GM21576 (cell line): ENCODE results near the gene ZNF536.
"Not testable (repeated sequence)": the region's sequence is repeated elsewhere in the genome, so short reads cannot be mapped to it uniquely, and the experiment has no call there.

Experiments used
- ATAC-seq: cut with Tn5 transposase; IDR thresholded peaks from one replicate; pipeline ENCODE4 v1.9.1; 2021; ENCODE audit warnings: mild to moderate bottlenecking, moderate library complexity; ENCODE audit not compliant: unreplicated experiment

The ZNF536 gene

DNA sequence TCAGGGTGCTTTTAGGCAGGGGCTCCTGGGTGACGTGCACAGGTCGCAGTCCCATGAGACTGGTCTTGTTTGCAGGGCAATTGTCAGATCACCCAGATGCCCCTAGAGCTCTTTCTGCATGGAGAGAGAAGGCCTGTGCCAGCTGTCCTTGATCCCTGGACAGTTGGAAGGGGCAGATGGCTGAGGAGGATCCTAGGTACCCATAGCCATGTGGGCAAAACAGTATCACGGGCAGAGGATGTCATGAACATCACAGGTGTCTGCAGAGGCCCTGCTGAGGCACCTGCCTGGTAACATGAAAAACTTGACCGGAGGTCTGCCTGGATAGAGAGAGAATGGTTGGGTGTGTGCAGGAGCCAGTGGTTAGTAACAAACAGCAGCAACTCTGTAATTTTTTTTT, 99.3 kb downstream of the ZNF536 start:
- ATAC-seq: no peak

DNA sequence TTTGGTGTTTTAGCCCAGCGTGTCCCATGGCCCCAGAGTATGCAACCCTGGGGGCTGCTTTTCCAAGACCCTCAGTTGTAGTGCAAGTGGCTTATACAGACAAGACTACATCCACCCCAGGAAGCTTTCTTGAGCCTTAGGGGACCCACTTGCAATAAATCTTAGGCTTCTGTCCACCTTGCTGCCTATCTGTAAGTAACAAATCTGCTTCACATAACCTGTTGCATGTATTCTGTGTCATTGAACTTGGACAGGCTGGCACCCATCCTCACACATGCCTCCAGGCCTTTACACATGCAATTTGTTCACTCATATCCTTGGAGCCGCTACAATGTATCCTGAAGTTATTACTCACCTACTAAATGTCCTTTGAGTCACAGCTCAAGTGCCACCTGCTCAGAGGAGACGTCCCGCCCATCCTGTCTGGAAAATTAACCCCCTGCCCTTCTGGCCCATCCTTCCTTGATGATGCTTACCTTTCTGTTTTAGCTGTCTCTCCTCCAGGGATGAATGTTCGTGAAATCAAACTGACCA, 101.2 kb downstream of the ZNF536 start:
- ATAC-seq: no peak

DNA sequence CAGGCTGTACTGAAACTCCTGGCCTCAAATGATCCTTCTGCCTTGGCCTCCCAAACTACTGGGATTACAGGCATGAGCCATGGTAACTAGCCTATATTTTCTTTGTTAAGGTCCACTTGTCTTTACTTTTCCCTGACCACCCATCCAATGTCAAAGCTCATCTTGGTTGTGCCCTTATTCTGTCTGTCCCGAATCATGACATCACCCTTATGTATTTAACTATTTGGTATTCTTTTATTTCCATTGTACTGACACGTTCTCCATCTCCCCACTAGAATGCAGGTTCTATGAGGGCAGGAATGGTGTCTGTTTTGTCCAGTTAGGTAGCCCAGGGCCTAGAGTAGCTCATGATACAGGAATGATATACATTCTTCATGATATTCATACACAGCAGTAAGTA, 104.8 kb downstream of the ZNF536 start:
- no peak for ATAC-seq

DNA sequence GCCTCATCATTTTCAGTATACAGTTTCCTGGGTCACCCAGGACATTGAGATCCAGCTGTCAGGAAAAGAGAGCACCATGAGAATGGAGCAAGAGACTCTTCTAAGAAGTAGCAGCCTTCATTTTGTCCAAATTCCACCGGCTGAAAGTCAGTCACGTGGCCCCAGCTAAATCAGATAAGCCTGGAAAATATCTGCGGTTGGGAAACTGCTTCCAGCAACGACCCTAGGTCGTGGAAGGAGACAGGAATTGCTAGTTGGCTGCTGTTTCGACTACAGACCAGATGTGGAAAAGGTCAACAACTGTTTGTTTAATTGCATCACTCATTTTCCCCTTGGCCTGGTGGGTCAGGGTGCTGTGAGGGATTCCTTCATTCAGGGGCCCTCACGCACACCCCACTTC, 107.0 kb downstream of the ZNF536 start:
- no peak for ATAC-seq

DNA sequence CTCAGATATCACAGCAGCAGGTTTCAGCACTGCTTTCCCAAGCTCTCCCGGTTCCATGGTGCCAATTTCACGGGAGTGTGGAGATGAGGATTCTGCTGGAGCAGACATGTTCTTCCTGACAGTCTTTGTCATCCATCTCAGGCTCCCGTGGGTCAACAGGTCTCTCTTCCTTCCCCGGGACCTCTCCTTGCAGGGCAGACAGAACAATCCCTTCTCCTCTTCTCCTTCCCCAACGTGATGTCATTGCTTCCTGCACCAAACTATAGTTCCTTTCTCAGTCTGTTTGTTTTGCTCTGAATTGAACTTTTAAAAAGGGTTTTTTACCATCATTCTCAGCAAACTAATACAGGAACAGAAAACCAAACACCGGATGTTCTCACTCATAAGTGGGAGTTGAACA, 107.9 kb downstream of the ZNF536 start:
- no peak for ATAC-seq

DNA sequence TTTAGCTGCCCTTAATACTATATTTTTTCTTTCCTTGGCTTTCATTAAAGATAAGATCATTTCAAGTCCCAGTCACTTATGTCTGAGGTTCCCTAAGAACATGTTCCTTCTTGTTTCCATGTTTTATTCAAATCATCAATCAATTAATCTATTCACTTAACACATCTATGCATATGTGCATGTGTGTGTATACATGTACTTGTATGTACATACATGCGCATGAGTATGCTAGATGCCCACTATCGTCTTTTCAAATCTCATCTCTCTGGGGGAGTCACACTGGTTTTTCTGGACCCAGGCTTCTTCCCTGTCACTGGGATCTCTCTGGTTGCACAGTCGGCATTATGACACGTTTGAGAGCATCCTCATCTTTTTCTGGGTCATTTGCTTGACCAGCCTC, 108.9 kb downstream of the ZNF536 start:
- ATAC-seq: no peak

DNA sequence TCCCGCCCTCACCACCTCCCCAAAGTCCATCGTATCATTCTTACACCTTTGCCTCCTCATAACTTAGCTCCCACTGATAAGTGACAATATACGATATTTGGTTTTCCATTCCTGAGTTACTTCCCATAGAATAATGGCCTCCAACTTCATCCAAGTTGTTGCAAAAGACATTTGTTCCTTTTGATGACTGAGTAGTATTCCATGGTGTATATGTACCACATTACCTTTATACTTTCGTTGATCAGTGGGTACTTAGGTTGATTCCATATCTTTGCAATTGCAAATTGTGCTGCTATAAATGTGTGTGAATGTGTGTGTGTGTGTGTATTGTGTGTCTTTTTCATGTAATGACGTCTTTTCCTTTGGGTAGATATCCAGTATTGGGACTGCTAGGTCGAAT, 109.6 kb downstream of the ZNF536 start:
- no peak for ATAC-seq

DNA sequence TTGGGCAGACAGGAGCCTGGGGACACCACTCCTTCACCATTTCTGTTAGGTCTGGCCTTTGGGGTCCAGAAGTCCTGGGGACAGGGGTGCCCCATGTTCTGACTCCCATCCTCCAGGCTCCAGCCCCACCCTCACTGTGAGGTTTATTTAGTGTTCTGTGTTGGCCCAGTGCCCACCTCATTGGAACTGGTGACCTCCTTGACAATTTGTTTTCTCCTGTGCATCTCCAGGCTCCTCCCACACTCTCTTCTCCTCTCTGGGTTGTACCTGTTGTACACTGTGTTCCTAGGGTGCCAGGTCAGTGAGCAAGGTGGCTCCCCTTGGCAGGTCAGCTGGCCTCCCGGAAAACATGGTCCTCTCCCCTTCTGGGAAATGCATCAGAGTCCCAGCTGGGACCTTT, 110.8 kb downstream of the ZNF536 start:
- no peak for ATAC-seq

DNA sequence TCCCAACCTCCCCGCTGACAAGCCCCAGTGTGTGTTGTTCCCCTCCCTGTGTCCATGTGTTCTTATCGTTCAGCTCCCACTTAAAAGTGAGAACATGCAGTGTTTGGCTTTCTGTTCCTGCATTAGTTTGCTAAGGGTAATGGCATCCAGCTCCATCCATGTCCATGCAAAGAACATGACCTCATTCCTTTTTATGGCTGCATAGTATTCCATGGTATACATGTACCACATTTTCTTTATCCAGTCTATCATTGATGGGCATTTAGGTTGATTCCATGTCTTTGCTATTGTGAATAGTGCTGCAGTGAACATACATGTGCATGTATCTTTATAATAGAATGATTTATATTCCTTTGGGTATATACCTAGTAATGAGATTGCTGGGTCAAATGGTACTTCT, 114.1 kb downstream of the ZNF536 start:
- ATAC-seq: not testable (repeated sequence)

DNA sequence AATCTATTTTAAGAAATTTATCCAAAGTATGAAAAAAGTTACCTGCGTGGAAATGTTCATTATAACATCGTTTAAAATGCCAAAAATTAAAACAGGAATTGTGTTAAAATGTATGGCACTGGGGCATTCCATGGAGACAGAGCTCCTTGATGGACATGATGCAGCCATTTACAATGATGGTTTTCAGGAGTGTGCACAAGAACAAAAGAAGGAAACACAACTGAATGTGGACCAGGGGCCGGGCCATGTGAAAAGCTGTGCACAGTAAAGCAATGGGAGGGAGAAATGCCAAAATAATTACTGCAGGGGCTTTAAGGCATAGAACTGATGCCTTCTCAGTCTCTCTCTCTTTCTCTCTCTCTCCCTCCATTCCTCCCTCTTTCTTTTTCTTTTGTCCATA, 115.0 kb downstream of the ZNF536 start:
- no peak for ATAC-seq

DNA sequence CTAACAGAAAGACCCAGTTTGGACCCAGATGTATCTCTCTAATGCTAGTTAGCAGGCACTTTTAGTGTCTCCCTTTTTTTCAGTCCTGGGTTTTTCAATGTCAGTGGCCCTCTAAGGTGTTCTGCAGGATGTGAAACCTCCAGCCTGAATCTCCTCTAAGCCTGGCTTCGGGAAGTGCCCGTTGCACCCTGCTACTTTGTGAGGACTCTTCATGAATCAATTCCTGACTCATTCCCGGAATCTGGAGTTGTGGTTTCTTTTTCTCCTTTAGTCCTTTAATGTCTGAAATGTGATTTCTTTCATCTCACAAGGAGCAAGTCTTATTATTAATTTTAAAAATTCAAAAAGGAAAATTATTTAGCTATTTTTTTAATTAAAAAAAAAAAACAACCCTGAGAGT, 116.0 kb downstream of the ZNF536 start:
- no peak for ATAC-seq

DNA sequence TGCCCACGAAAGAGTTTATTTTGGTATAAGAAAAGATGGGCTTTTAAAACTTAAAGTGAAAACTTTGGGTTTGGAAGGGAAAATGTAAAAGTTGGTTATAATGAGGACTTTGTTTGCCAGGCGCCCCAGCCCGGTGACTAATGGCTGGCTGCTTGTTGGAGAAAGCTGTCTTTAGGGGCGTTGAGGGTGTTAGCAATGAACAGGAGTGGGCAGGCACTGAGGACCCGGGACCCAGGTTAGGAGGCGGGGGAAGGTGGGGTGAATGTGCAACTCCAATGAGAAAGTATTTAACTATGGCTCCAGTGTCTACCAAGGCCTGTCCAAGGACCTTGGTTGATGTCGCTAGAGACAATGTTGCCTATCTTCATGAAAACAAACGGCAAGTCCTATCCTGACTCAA, 118.6 kb downstream of the ZNF536 start:
- no peak for ATAC-seq

DNA sequence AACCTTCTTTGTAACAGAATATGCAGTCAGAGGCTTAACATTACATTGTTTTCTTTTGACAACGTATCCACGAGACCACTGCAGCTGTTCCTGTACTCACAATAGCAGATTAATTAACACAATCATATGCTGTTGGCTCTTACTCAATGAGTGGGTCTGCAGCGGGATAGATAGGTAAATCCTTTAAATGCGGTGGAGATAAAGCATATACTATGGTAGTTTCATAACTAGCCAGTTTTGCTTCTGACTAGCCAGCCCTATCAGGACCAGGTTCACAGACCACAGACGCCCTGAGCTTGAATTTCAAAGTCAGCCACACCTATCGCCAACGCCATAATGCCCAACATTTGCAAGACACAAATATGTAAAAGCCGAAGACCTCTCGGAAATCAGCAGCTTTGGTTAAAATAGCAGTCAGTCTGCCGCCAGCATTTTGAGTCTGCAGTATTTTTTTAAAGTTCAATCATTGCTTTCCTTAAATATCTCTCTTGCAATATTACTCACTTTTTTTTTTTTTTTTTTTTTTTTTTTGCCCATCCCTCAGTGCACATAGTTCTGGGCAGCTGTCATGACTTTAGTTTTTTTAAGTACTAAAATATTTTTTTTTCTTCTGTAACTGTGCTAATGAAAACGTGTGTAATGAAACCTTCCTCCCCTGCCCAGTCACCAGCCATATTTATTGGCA, 120.5 kb downstream of the ZNF536 start:
- no peak for ATAC-seq

DNA sequence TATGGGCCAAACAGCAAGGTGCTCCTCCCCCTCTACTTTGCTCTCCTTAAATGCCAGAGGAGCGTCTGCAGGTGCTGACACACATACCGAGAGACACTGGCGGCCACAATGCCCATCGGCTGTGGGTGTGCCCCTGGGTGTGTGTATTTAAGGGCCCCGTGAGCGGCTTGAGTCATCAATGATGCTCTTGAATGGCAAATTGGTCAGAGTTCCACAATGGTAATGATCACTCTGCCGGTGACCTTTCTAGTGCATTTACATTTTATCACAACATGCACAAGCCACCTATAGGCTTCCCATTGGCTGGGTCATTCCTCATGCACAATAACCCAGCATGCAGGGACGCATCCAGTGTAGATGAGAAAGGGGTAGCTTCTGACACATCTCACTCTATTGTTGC, 124.8 kb downstream of the ZNF536 start:
- ATAC-seq: no peak

DNA sequence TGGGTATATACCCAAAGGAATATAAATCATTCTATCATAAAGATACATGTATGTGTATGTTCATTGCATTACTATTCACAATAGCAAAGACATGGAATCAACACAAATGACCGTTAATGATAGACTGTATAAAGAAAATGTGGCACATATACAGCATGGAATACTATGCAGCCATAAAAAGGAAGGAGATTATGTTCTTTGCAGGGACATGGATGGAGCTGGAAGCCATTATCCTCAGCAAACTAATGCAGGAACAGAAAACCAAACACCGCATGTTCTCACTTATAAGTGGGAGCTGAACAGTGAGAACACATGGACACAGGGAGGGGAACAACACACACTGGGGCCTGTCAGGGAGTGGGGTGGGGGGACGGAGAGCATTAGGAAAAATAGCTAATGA, 125.9 kb downstream of the ZNF536 start:
- not testable (repeated sequence) for ATAC-seq

DNA sequence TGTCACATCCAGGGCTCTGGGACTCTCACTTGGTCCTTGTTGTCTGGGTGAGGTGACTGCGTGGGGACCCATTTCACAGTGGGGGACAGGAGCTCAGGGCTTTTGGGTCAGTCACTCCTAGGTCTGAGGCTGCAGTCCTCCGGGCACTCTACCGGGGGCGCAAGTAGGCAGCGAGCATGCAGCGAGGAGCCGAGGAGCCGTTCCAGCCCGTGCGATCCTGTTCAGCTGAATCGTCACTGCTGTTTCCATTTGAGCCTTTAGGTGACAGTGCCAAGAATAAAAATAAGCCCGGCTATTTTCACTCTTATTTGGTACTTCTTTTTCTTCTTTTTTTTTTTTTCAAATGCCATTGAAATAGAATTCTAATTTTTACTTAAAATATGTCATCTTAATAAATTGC, 126.5 kb downstream of the ZNF536 start:
- ATAC-seq: no peak

DNA sequence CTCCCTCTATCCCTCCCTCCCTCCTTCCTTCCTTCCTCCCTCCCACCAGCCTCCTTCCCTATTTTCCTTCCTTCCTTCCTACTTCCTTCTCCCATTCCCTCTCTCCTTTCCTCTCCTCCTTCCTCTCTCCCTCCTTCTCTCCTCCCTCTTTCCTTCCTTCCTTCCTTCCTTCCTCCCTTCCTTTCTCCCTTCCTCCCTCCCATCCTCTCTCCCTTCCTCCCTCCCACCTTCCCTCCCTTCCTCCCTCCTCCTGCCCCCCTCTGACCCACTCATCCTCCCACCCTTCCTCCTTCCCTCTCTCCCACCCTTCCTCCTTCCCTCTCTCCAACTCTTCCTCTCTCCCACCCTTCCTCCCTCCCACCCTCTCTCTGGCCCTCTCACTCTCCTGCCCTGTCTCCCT, 132.1 kb downstream of the ZNF536 start:
- no peak for ATAC-seq

DNA sequence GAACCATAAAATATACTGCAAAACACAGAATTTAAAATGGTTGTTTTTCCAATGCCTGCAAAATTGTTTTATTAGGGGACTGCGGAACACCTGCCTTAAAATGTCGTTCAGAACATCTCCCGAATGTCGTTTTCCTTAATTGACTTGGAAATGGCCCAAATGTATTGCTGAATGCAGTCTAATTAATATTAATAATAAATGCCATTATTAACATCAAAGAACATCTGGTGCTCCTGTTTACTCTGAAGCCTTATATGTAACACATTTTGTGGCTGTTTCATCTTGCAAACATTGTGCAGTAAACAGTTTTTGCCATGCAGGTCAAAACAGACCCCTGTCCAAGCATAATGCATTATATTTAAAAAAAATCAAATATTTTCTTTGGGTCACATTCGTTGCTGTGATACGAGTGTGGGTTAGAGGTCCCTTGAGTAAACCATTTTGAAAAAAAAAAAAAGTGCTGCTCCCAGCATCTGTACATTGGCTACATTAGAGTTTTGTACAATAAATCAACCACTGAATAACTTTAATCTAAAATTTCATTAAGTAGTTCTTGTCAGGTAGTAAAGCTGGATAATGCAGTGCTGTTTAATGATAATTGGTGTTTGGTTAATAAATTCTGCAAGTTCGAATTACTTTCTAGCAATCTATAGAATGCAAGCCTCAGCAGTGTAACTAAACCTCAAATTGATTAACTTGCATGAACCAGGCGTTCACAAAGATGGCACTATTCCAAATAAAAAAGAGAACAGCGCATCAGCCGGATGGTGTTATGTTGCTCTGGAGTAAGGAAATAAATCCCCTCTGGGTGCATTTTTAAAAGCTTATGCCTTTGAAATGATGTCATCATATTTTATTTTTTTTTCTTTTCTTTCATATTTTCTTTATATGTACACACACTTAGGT, 140.2 kb downstream of the ZNF536 start:
- no peak for ATAC-seq

DNA sequence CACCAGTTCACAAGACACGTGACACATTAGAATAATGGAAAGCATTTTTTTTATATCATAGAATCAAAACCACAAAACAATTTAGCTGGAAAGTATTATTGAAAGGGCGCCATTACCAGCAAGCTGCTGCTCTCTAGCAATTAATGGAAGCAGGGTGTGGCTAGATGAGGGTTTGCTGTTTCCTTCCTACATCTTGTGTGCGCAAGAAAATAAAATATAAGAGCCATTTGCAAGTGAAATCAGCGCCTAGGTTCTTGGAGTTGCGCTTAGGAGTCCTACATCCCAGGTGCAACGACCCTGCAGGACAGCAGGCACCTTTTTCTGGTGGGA, 140.9 kb downstream of the ZNF536 start:
- ATAC-seq: no peak

DNA sequence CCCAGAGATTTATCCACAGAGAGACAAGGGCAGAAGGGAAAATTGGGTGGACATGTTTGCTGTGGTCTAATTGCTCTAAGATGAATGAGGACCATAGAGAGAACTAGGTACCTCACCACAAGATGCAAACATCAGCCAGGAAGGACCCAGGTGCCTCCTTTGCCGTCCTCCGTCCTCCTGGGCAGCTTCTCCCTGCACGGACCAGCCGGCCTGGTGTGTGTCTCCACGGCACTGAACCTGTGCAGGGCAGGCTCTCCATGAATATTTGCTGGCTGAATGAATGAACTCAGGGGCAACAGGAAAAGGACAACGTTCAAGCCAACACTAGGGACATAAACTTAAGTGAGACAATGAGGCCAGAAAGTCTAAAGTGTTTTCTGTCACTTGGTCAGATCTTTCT, 143.9 kb downstream of the ZNF536 start:
- no peak for ATAC-seq

DNA sequence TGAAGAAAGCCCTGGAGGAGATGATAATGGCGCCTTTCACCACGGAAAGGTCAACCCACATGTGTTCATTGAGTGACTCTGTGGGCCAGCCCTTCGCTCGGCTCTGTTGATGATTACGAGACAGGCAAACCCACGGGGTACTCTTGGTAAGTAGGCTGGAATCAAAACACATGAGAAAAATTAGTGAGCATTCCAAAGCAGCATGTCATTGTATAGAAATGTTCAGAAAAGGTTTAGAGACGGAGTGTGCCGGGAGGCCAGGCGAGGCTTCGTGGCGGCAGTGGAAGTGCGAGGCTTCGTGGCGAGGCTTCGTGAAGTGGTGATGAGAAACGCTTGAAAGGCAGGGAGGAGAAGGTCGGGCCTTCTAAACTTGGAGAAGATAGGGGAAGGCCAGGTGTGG, 144.3 kb downstream of the ZNF536 start:
- ATAC-seq: no peak

DNA sequence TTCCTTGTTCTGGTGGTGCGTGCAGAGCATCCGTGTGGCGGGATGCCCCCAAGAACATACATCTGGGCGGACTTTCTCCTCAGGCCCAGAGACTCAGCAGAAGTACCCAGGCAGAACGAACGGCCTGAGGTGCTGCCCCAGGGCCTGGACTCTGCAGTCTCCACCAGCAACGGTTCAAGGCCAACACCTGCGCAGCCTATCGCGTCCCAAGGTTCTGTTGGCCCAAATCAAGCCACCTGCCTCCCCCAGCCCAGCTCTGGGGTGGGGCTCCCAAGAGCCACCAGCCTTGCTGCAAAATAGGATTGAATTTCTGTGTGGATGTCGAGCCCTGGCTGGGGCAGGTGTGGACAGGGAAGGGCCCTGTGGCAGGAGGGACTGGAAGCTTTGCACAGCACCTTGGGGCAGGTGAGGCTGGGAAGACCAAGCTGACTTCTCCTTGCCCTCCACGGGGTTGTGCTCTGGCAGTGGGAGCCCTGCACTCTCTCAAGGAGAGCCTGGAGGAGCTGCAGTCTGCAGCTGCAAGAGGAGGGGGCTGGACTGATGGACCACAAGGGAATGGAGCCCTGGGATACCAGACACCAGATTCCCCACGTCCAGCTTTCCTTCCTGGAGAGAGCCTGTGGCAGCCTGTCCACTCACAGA, 146.9 kb downstream of the ZNF536 start:
- ATAC-seq: no peak
